Measurements from ENCODE around the gene BUB1B. TPM values are rescaled to one million over a fixed set of nuclear protein-coding genes. Genes with fewer than 3 reads are reported as not detected.
A peak's percentile ranks its signal among the peaks of the same experiment; 100 is the strongest.
"Not testable (repeated sequence)": the region's sequence is repeated elsewhere in the genome, so short reads cannot be mapped to it uniquely, and the experiment has no call there.

BUB1B gene
- total RNA-seq, 2 experiments from 2014 or later, result 91.9 to 94.9 TPM

GRCh38 chr15:40123863-40124262, 37.0 kb upstream of the BUB1B start:
- H3K9me3 Mint-ChIP-seq (ENCODE audit: insufficient read depth); H3K27me3 Mint-ChIP-seq (ENCODE audit: low read depth); H3K36me3 Mint-ChIP-seq (ENCODE audit: low read depth); ATAC-seq; H3K4me1 Mint-ChIP-seq (ENCODE audit: low read depth); DNase-seq; H3K27ac Mint-ChIP-seq; H3K4me3 Mint-ChIP-seq; POLR2A ChIA-PET: not testable (repeated sequence)
- CTCF ChIA-PET, result interaction anchor here (0.7 to 1.6 kb wide), 6 partner anchors 15 to 76 kb away, joined by 3 to 7 read pairs (median 4); partner anchors contain the start of gene BMF

GRCh38 chr15:40124333-40124732, 36.5 kb upstream of the BUB1B start:
- H3K4me1 Mint-ChIP-seq (ENCODE audit: low read depth); ATAC-seq; DNase-seq; H3K27ac Mint-ChIP-seq; H3K4me3 Mint-ChIP-seq; POLR2A ChIA-PET; H3K27me3 Mint-ChIP-seq (ENCODE audit: low read depth); H3K36me3 Mint-ChIP-seq (ENCODE audit: low read depth); H3K9me3 Mint-ChIP-seq (ENCODE audit: insufficient read depth): not testable (repeated sequence)
- CTCF ChIA-PET, result interaction anchor here (0.7 to 1.6 kb wide), 6 partner anchors 15 to 76 kb away, joined by 3 to 7 read pairs (median 4); partner anchors contain the start of gene BMF

GRCh38 chr15:40124807-40125285, 36.0 kb upstream of the BUB1B start:
- H3K36me3 Mint-ChIP-seq (ENCODE audit: low read depth); H3K27me3 Mint-ChIP-seq (ENCODE audit: low read depth); H3K27ac Mint-ChIP-seq; ATAC-seq; H3K4me1 Mint-ChIP-seq (ENCODE audit: low read depth); DNase-seq; H3K4me3 Mint-ChIP-seq; H3K9me3 Mint-ChIP-seq (ENCODE audit: insufficient read depth); POLR2A ChIA-PET: not testable (repeated sequence)
- CTCF ChIA-PET, result interaction anchor here (0.8 to 1.0 kb wide), 3 partner anchors 10 to 77 kb away, joined by 3 to 4 read pairs (median 4); no protein-coding TSS in a partner anchor

- Mint-ChIP-seq H3K27ac (no peak overlapping the region), H3K4me1 (ENCODE audit: low read depth) (no peaks in the 10 kb centered on the region), H3K27me3 (ENCODE audit: low read depth) (peaks cover 8% of the 10 kb centered on the region), H3K36me3 (ENCODE audit: low read depth) (no peaks in the 10 kb centered on the region), H3K4me3 (no peak overlapping the region), H3K9me3 (ENCODE audit: insufficient read depth) (no peaks in the 10 kb centered on the region)
- POLR2A ChIA-PET, result no interaction called here
- DNase-seq (no peak), ATAC-seq (no peak)
- CTCF ChIA-PET, result no interaction called here
Measured at GRCh38 chr15:40125950-40126349, 34.9 kb upstream of the BUB1B start.

GRCh38 chr15:40128766-40129660, 31.9 kb upstream of the BUB1B start:
- H3K4me1 Mint-ChIP-seq (ENCODE audit: low read depth), result no peaks in the 10 kb centered on the region
- no peaks in the 10 kb centered on the region for H3K27me3 Mint-ChIP-seq (ENCODE audit: low read depth)
- H3K27ac Mint-ChIP-seq, result no peak overlapping the region
- H3K4me3 Mint-ChIP-seq, result no peak overlapping the region
- ATAC-seq (peak; percentile 59), DNase-seq (peak; percentile 65)
- no peaks in the 10 kb centered on the region for H3K9me3 Mint-ChIP-seq (ENCODE audit: insufficient read depth)
- no peaks in the 10 kb centered on the region for H3K36me3 Mint-ChIP-seq (ENCODE audit: low read depth)
- CTCF ChIA-PET, result interaction anchor here (1.3 kb wide), 1 partner anchor 82 kb away, joined by 3 read pairs; no protein-coding TSS in a partner anchor
- POLR2A ChIA-PET, result interaction anchor here (0.6 kb wide), 1 partner anchor 270 kb away, joined by 3 read pairs; no protein-coding TSS in a partner anchor

- DNase-seq (no peak), ATAC-seq (no peak)
- Mint-ChIP-seq H3K27me3 (ENCODE audit: low read depth) (no peaks in the 10 kb centered on the region), H3K9me3 (ENCODE audit: insufficient read depth) (no peaks in the 10 kb centered on the region), H3K36me3 (ENCODE audit: low read depth) (no peaks in the 10 kb centered on the region), H3K4me3 (no peak overlapping the region), H3K27ac (no peak overlapping the region), H3K4me1 (ENCODE audit: low read depth) (no peaks in the 10 kb centered on the region)
- ChIA-PET POLR2A (no interaction called here), CTCF (no interaction called here)
Measured at GRCh38 chr15:40130118-40130517, 30.8 kb upstream of the BUB1B start.

GRCh38 chr15:40130799-40131502, 29.9 kb upstream of the BUB1B start:
- Mint-ChIP-seq H3K27ac (no peak overlapping the region), H3K9me3 (ENCODE audit: insufficient read depth) (no peaks in the 10 kb centered on the region), H3K4me3 (no peak overlapping the region), H3K4me1 (ENCODE audit: low read depth) (no peaks in the 10 kb centered on the region), H3K36me3 (ENCODE audit: low read depth) (no peaks in the 10 kb centered on the region), H3K27me3 (ENCODE audit: low read depth) (no peaks in the 10 kb centered on the region)
- ChIA-PET CTCF (no interaction called here), POLR2A (no interaction called here)
- DNase-seq (no peak), ATAC-seq (no peak)

- ChIA-PET POLR2A (no interaction called here), CTCF (no interaction called here)
- H3K36me3 Mint-ChIP-seq (ENCODE audit: low read depth), result no peaks in the 10 kb centered on the region
- DNase-seq (no peak), ATAC-seq (no peak)
- H3K4me3 Mint-ChIP-seq, result no peak overlapping the region
- peaks cover 2% of the 10 kb centered on the region for H3K27me3 Mint-ChIP-seq (ENCODE audit: low read depth)
- H3K27ac Mint-ChIP-seq, result no peak overlapping the region
- H3K4me1 Mint-ChIP-seq (ENCODE audit: low read depth), result no peaks in the 10 kb centered on the region
- no peaks in the 10 kb centered on the region for H3K9me3 Mint-ChIP-seq (ENCODE audit: insufficient read depth)
Measured at GRCh38 chr15:40133544-40133943, 27.3 kb upstream of the BUB1B start.

GRCh38 chr15:40134885-40135284, 26.0 kb upstream of the BUB1B start:
- ChIA-PET POLR2A (no interaction called here), CTCF (no interaction called here)
- no peaks in the 10 kb centered on the region for H3K36me3 Mint-ChIP-seq (ENCODE audit: low read depth)
- ATAC-seq (no peak), DNase-seq (no peak)
- H3K27ac Mint-ChIP-seq, result no peak overlapping the region
- no peaks in the 10 kb centered on the region for H3K9me3 Mint-ChIP-seq (ENCODE audit: insufficient read depth)
- H3K4me3 Mint-ChIP-seq, result no peak overlapping the region
- H3K27me3 Mint-ChIP-seq (ENCODE audit: low read depth), result peaks cover 2% of the 10 kb centered on the region
- H3K4me1 Mint-ChIP-seq (ENCODE audit: low read depth), result no peaks in the 10 kb centered on the region

GRCh38 chr15:40135846-40136450, 24.9 kb upstream of the BUB1B start:
- H3K4me1 Mint-ChIP-seq (ENCODE audit: low read depth); H3K27me3 Mint-ChIP-seq (ENCODE audit: low read depth); H3K27ac Mint-ChIP-seq; H3K4me3 Mint-ChIP-seq; H3K36me3 Mint-ChIP-seq (ENCODE audit: low read depth); DNase-seq; H3K9me3 Mint-ChIP-seq (ENCODE audit: insufficient read depth); CTCF ChIA-PET; ATAC-seq; POLR2A ChIA-PET: not testable (repeated sequence)

GRCh38 chr15:40136470-40137302, 24.2 kb upstream of the BUB1B start:
- no peaks in the 10 kb centered on the region for H3K9me3 Mint-ChIP-seq (ENCODE audit: insufficient read depth)
- no peaks in the 10 kb centered on the region for H3K36me3 Mint-ChIP-seq (ENCODE audit: low read depth)
- ATAC-seq, result no peak
- CTCF ChIA-PET, result no interaction called here
- peaks cover 2% of the 10 kb centered on the region for H3K27me3 Mint-ChIP-seq (ENCODE audit: low read depth)
- no peaks in the 10 kb centered on the region for H3K4me1 Mint-ChIP-seq (ENCODE audit: low read depth)
- DNase-seq, result no peak
- POLR2A ChIA-PET, result no interaction called here
- H3K27ac Mint-ChIP-seq, result no peak overlapping the region
- no peak overlapping the region for H3K4me3 Mint-ChIP-seq
